Activated CD4-positive, alpha-beta T cell treated with anti-CD3 and anti-CD28 coated beads for 4 hours (primary cell): Measurements from ENCODE around the gene MEI4.
"Not testable (repeated sequence)": the region's sequence is repeated elsewhere in the genome, so short reads cannot be mapped to it uniquely, and the experiment has no call there.

Experiments used
- DNase-seq, 2 donors: peaks; one replicate each; pipeline ENCODE4 v3.0.0-alpha.2; 2020

The MEI4 gene

DNA sequence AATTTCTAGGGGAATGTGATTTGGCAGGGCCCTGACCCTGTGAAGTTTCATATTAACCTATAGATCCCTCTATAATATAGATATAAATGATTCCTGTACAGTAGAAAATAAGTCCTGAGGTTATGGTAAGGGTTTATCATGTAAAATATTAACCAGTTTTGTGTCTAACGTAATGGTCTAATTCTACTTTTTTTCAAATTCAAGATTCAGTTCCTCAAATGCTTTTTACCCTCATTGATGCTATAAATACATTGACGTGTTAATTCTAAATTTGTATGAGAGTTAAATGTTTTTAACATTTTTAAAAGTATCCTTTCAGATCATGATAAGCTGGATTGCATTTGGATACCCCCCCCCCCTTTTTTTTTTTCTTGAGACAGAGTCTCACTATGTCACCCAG is 169.4 kb downstream of the MEI4 start:
- DNase-seq, result no peak

DNA sequence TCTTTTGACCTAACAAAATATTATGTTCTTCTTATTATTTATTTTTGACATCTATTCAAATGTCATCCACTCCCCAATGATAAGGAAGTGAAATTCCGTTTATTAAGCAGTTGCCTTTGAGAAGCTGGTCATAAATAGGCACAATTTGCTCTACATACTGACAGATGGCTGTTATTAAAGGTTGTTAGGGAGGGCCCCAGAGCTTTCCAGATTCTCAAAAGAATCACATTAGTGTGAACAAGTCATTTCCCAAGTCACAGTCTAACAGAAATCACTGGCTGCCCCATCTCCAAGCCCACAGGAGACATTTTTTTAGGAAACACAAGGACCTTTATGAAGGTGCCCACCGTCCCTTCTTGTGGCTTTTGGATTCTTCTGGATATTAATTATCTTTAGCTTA is 172.4 kb downstream of the MEI4 start:
- DNase-seq, result no peak

DNA sequence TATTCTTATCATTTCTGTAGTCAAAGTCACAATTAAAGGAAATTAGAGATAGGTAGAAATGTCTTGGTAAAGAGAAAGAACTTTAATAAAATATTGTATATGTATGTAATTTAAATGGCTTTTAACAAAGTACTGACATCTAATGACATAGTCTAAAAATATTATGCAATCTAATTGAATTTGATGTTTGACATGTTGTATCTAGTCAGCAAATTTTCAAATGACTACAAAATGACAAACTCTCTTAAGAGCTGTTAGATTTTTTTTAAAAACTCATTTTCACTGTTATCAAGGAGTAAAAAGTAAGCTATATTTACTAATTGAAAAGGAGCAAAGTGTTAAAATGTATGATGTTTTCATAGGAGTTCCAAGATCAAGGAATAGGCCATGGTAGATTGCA is 176.9 kb downstream of the MEI4 start:
- no peak for DNase-seq

DNA sequence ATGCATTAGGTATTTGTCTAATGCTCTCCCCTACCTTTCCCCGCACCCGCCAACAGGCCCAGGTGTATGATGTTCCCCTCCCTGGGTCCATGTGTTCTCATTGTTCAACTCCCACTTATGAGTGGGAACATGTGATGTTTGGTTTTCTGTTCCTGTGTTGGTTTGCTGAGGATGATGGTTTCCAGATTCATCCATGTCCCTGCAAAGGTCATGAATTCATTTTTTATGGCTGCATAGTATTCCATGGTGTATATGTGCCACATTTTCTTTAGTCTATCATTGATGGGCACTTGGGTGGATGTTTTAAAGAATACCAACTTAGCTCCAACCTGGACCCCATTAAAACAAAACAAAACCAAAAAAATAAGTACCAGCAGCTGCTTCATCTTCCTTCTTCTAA is 180.9 kb downstream of the MEI4 start:
- DNase-seq, result not testable (repeated sequence)

DNA sequence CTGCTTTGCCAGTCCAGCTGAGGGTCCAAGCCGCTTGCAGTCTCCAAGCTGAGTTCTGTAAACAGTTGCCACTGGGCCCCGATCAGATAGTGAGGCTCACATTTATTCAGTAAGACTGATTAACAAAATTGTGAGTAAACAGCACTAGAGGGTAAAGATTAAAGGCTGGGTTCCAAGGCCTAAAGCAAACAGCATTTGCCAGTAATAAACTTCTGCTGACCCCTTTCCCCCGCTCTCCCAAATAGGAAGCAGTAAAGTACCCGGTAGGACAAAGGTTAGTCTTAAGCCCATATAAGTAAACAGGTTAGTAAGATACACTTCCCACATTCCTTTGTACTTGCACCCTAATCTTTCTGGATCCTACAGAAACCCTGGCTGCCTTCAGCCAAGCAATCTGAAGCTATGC is 181.8 kb downstream of the MEI4 start:
- DNase-seq, result no peak

DNA sequence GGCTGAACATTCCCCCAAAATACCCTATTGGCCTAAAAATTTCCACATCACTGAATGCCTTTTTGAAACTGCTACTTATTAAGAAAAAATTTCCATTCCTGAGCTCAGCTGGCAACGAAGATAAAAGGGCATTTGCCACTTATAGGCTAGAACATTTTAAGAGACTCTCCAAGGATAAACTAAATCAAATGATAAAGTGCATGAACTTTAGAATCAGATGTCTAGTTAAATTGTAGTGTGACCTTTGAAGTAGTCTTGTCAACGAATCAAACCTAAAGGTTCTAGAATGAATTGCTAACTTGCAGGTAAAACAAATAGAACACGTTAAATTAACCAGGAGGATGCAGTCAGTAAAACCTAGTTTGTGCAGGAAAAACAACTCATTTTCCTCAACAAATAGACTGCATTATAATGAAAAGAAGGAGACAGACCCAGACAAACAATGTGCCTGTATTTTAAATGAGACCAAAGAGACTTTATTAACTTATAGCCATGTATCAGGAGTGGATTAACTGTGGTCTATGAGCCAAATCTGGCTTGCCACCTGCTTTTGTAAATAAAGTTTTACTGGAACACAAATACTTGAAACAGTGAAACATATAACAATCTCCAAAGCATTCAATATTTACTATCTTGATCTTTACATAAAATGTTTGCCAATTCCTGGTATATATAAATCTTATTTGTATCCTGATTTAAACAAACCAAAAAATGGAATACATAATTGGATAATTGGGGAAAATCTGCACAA is 184.4 kb downstream of the MEI4 start:
- no peak for DNase-seq

DNA sequence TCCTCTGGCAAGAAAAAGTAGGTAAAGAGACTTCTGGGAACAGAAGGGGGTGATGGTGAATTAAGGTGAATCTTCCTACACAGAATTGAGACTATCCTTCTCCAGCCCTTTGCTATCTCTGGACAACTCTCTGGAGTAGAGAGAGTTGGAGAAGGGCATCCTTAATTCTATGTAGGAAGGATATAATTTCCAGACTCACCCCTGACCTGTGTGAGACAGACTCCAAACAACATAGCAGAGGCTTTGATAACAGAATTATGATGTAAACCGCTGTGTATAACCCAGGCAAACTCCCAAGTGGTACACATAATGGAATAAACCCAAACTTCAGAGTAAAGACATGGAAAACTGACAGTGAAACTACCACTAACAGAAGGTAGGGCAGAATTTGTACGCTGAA is 186.5 kb downstream of the MEI4 start:
- DNase-seq, result no peak

DNA sequence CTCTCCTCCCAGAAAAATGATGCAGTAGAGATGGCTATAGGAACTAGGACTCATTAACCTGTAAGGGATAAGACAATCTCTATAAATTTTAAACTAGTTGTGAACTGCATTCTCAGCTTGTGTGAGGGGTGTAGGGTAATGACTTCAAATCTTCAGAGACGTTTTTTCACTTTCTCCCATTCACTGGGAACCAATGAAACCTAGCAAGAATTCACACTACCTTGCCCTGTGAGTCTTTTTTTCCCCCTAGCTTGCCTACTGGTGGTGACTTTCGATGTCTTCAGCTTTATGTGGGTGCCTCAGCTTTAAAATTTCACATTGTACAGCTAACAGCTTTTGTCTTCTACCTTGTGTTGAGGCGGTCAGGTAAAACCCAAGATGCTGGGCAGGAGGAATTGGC is 192.0 kb downstream of the MEI4 start:
- no peak for DNase-seq

DNA sequence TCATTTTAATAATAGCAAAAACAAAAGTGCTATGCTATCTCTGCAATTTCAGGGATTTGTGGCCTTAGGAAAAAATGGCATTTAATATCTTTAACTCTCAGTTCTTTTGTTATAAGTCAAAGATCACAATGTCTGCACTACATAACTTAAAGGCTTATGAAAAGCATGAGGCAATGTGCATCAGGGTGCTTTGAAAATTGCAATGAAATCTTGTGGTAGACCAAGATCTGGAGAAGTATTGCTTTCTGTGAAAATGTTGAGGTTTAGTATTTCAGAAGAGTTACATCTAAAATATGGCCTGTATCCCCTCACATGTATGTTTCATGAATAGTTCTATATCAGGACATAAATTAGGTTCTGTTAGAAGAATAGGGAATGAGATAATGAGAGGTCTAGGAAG is 200.6 kb downstream of the MEI4 start:
- no peak for DNase-seq

DNA sequence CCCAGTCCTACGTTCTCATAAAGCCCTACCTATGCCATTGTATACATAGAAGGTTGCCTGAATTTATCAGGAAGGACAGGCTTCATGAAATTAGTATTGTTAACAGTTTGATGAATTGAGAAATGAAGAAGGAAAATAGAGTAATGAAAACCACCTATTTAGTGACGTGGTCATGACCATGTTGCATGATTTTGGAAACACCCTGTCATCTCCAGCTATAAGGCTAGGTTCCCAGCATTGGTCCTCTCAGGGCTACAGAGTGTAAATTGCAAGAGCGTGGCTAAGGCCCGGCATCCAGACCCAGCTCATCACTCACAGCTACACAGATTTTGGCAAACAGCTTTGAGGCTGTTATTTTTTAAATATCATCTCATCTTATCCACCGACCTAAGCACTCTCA is 203.6 kb downstream of the MEI4 start:
- no peak for DNase-seq

DNA sequence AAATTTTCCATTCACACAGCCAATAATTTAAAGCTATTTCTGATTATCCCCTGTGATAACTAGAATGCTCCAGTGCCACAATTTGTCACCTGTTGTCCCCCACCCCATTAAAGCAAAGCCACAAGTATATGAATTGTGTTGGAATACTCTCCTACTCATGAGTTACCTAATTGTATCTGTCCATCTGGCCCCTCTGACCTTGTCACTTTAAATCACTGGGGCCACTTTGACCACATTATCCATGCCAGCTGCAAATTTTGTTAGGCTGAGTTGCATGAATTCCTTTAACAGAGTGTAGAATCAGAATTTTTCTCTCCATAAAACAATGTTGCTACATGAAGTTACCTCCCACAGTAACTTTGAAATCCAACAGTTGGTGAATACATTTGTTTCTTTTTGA is 204.6 kb downstream of the MEI4 start:
- no peak for DNase-seq

DNA sequence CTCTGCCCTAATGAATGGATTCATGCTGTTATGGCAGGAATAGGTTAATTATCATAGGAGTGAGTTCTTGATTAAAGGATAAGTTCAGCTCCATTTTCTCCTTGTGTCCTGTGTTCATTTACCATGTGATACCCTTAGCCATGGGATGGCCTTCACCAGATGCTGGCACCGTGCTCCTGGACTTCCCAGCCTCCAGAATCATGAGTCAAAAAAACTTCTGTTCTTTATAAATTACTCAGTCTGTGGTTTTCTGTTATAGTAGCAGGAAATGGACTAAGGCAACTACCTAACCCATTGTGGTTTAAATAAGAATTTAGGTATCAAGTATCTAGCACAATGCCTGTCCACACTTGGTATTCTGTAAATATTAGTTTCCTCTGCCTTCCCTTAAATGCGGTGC is 223.5 kb downstream of the MEI4 start:
- DNase-seq, result no peak

DNA sequence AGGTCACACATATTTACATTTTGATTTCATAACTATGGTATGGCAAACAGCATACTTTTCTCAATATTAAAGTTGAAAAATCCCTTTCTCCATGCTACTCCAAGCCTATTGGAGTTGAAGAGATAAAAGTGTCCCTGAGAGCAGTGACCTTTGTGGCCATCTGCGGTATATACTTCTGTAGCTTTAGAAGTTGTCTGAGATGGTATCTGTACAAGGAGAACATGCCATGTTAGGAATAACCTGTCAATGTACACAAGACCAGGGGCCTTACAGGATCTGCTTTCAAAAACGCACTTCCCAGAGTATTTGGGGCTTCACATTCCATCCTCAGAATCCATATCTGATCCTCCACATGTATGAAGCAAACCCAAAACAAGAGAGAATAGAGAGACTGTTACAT is 226.7 kb downstream of the MEI4 start:
- DNase-seq, result no peak

DNA sequence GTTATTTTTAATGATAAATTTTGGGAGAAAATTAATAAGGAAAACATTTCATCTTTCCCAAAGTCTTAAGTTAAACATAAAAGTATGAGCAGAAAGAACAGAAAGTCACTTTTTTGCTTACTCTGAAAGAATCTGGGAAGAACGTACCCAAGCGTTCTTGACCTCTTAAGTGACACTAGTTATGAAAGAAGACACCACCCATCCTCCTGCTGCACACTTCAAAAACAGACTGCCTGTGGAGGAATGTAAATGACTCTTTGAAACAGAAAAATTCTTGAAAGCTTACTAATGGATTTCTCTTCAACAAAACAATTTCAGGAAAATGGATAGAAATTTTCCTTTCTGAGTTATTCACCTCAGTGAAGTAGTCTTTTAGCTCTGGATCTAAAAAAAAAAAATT is 227.7 kb downstream of the MEI4 start:
- DNase-seq, result no peak

DNA sequence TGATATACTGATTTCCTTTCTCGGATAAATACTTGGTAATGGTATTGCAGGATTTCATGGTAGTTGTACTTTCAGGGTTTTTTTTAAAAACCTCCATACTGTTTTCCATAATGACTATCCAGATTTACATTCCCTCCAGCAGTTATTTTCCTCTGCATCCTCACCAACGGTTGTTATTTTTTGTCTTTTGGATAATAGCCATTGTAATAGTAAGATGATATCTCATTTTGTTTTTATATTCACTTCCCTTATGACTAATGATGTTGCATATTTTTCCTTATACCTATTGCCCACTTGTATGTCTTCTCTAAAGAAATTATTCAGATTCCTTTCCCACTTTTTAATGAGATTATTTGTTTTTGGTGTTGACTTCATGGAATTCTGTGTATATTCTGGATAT is 231.0 kb downstream of the MEI4 start:
- DNase-seq, result no peak

DNA sequence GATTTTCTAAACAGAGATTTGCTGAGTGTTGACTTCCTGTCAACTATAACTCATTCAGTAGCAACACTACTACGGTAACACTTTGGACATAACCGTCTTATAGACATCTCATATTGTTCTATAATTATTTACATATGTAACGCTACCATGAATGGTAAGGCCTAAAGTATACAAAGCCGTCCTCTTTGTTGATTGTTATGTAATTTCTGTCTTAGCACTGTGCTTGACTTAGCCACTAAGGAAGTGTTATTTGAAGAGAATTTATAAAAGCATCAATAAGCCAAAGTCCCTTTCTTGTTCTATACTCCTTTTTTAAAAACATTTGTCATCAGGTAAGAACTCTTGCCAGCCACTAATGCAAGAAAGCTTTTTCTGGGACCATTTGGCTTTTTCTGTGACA is 240.6 kb downstream of the MEI4 start:
- DNase-seq, result no peak

DNA sequence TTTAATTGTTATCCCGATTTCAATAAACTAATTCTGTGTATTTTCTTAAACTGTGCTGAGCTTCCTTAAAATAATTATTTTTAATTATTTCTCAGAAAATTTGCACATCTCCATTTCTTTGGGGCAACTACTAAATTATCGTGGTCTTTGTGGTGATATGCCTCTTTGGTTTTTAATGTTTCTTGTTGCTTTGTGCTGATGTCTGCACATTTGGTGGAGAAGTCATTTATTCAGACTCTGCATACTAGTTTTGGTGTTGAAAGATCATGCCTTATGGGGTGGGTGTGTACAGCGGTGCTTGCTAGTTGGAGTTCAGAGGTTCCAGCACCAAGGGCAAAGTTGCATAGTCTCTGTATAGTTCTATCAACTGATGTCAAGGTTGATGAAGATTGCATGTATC is 253.2 kb downstream of the MEI4 start:
- DNase-seq, result no peak

DNA sequence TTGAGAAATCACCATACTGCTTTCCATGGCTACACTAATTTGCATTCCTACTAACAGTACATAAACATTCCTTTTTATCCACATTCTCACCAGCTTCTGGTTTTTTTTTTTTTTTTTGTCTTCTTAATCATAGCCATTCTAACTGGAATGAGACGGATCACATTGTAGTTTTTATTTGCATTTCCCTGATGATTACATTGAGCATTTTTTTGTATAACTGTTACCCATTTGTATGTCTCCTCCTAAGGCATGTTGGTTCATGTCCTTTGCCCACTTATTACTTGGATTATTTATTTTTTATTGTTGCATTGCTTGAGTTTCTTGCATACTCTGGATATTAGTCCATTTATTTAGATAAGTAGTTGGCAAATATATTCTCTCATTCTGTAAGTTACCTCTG is 258.0 kb downstream of the MEI4 start:
- no peak for DNase-seq

DNA sequence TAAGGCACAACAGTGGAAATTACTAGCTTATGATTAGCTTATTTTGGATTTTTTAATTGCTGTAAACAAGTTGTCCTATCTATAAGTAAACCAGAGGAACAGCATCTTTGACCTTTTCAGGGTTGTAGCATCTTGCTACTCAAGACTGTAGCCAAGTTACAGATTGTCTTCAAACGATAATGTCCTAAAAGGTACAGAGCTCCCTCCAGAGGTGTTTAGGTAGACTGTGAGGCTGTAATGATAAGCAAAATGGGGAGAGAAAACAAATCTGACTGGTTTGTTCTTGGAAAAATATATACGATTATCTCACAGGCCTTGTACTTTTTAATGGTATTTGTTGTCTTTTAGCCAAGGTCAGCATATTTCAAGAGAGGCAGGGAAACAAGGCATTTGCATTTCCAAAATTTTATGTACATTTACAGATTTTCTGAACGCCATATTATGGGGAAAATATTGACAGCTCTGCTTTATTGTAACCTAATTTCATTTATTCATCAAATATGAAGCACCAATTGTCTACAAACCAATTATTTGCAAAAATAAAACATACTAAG is 273.4 kb downstream of the MEI4 start:
- no peak for DNase-seq

DNA sequence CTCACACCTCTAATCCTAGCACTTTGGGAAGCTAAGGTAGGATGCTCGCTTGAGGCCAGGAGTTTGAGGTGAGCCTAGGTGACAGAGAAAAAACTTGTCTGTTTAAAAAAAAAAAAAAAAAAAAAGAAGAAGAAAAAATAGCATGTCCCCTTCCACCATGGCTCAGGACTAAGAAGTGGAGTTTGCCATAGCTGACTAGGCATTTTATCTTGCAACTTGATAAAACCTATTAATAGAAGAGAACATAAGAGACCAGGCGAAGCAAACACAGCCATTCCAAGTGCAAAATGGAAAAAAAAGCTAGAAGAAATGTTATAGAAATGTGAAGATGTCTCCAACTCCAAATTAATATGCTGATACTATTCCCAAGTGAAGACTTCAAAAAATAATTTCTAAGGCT is 277.5 kb downstream of the MEI4 start:
- no peak for DNase-seq

DNA sequence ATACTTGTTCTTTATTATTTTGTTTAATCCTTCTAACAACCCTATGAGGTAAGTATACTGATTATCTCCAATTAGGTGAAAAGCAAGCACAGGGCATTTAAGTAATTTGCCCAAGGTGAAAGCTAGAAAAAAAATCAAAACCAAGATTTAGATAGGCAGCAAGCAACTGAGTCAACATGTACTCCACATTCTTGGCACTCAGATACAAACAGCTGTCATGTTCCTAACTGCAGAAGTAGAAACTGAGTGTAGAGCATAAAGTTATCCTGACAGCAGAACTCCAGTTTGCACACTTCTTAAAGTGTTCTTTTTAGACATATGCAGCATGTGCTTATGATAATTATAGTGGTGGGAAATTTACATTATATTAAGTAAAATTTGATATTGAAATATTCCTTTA is 278.1 kb downstream of the MEI4 start:
- no peak for DNase-seq

DNA sequence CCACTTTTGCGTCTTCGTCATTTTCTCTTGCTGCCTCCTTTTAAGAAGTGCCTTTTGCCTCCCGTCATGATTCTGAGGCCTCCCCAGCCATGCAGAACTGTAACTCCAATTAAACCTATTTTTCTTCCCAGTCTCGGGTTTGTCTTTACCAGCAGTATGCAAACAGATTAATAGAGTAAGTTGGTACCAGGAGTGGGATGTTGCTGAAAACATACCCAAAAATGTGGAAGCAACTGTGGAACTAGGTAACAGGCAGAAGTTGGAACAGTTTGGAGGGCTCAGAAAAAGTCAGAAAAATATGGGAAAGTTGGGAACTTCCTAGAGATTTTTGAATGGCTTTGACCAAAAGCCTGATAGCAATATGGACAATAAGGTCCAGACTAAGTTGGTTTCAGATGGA is 309.2 kb downstream of the MEI4 start:
- DNase-seq, result no peak

DNA sequence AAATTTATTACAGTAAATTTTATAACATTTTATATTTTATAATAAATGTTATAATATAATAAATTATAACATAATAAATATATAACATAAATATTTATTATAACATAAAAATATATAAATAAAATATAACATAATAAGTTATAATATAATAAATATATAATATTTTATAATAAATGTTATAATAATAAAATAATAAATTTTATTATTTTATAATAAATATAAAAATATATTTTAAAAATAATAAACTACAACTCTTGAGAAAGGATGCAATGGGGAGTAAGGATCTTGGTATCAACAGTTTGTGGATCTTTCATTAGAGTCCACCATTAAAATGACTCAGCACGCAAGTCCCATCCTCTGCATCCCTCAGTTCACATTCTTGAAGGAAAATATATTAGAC is 312.6 kb downstream of the MEI4 start:
- DNase-seq, result no peak

DNA sequence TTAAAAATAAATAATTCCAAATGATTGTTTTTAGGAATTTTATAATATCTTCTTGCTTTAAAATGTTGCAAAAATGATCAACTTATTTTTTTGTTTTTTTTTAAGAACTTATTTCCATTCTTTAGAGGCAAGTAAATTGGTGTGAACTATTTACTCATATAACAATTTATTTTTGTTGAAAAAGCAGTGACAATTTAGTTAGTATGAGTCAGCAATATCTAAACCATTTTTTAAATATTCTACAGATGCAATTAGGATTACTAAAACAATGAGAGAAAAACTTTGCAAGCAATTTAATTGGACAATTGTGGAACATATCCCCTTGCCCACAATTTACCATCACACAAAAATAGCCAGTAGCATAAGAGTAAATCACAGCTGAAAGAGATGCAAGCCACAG is 319.5 kb downstream of the MEI4 start:
- no peak for DNase-seq
